HG02759 (cell line): ENCODE data around the gene NOC2L.

Experiments used
- ATAC-seq: cut with Tn5 transposase; IDR thresholded peaks from one replicate; pipeline ENCODE4 v1.9.1; 2021; ENCODE audit warnings: mild to moderate bottlenecking, moderate library complexity; ENCODE audit not compliant: unreplicated experiment

The NOC2L gene

GRCh38 chr1:975896-976683 lies 17.0 kb upstream of the NOC2L start:
- no peak for ATAC-seq

- no peak for ATAC-seq
These were observed 16.3 kb upstream of the NOC2L start for GRCh38 chr1:975365-975764.

- no peak for ATAC-seq
These were observed 15.8 kb upstream of the NOC2L start for GRCh38 chr1:974687-975328.

GRCh38 chr1:974293-974640 lies 15.2 kb upstream of the NOC2L start:
- no peak for ATAC-seq

GRCh38 chr1:973459-974292 lies 14.6 kb upstream of the NOC2L start:
- no peak for ATAC-seq

GRCh38 chr1:972726-973458 lies 13.8 kb upstream of the NOC2L start:
- no peak for ATAC-seq

GRCh38 chr1:971751-972506 lies 12.9 kb upstream of the NOC2L start:
- ATAC-seq, result no peak

GRCh38 chr1:970973-971730 lies 12.1 kb upstream of the NOC2L start:
- ATAC-seq, result no peak

GRCh38 chr1:970242-970972 lies 11.4 kb upstream of the NOC2L start:
- ATAC-seq, result no peak

GRCh38 chr1:969260-969855 lies 10.3 kb upstream of the NOC2L start:
- ATAC-seq, result no peak

- no peak for ATAC-seq
These were observed 8.6 kb upstream of the NOC2L start for GRCh38 chr1:967466-968343.

- peak; percentile 67 for ATAC-seq
These were observed 7.7 kb upstream of the NOC2L start for GRCh38 chr1:966704-967300.

GRCh38 chr1:966135-966703 lies 7.2 kb upstream of the NOC2L start, which contains the start of gene PLEKHN1:
Gene PLEKHN1 (plus strand): TSS chr1:966482. CDS start chr1:966532, 50 bp downstream.
- ATAC-seq, result no peak

GRCh38 chr1:965526-966134 lies 6.6 kb upstream of the NOC2L start:
- ATAC-seq, result no peak

GRCh38 chr1:964691-965525 lies 5.9 kb upstream of the NOC2L start:
- ATAC-seq, result no peak
